Fibroblast of lung (primary cell): ENCODE measurements around the gene CIB4. TPM values are rescaled to one million over a fixed set of nuclear protein-coding genes. Genes with fewer than 3 reads are reported as not detected.

Source experiments
- DNase-seq, 2 donors: peaks; one replicate each; pipeline versions ENCODE4 v3.0.0 to v3.0.0-alpha.2; 2010; ENCODE audit warnings: low read depth in 2 of 2
- H2AFZ ChIP-seq: 2 replicates; pipeline ENCODE4 v1.5.1; 2012; ENCODE audit warnings: low read length, control low read depth, inconsistent platforms
- H3K27ac ChIP-seq: 2 replicates; pipeline ENCODE4 v1.5.1; 2011; ENCODE audit warnings: low read length, control low read depth; ENCODE audit not compliant: insufficient read depth
- H3K27me3 ChIP-seq: 2 replicates; pipeline ENCODE4 v1.5.1; 2011; ENCODE audit warnings: mild to moderate bottlenecking, low read length; ENCODE audit not compliant: control insufficient read depth, insufficient read depth
- H3K36me3 ChIP-seq: 2 replicates; pipeline ENCODE4 v1.5.1; 2011; ENCODE audit warnings: low read length; ENCODE audit not compliant: control insufficient read depth, insufficient read depth
- H3K4me1 ChIP-seq: 2 replicates; pipeline ENCODE4 v1.5.1; 2011; ENCODE audit warnings: low read length; ENCODE audit not compliant: control insufficient read depth, insufficient read depth; ENCODE audit errors: extremely low read depth
- H3K4me2 ChIP-seq: 2 replicates; pipeline ENCODE4 v1.5.1; 2011; ENCODE audit warnings: low read length, control low read depth; ENCODE audit not compliant: insufficient read depth; ENCODE audit errors: extremely low read depth
- H3K4me3 ChIP-seq, 4 experiments: fragments of 200-600 bp in 1 of 4; sonication (generic) in 1 of 4; replicated peaks in 1 of 4; 2 replicates each; pipeline ENCODE4 v1.5.1; 2011 to 2016; ENCODE audit warnings: low read length in 4 of 4, low read depth in 3 of 4, mild to moderate bottlenecking in 3 of 4, control low read depth in 2 of 4, inconsistent platforms in 1 of 4, mixed read lengths in 1 of 4; ENCODE audit not compliant: insufficient read depth in 1 of 4; ENCODE audit errors: control extremely low read depth in 1 of 4
- H3K79me2 ChIP-seq: 2 replicates; pipeline ENCODE4 v1.5.1; 2012; ENCODE audit warnings: mild to moderate bottlenecking, low read length, inconsistent platforms; ENCODE audit not compliant: control insufficient read depth, insufficient read depth
- H3K9ac ChIP-seq: 2 replicates; pipeline ENCODE4 v1.5.1; 2011; ENCODE audit warnings: mild to moderate bottlenecking, low read length, control low read depth; ENCODE audit not compliant: insufficient read depth
- H3K9me3 ChIP-seq: 2 replicates; pipeline ENCODE4 v1.5.1; 2012; ENCODE audit warnings: low read depth, low read length; ENCODE audit not compliant: control insufficient read depth, insufficient read depth
- H4K20me1 ChIP-seq: 2 replicates; pipeline ENCODE4 v1.5.1; 2011; ENCODE audit warnings: low read length; ENCODE audit not compliant: control insufficient read depth, insufficient read depth; ENCODE audit errors: extremely low read depth
- EZH2 ChIP-seq: IDR thresholded peaks from 2 replicates; pipeline ENCODE4 v1.5.1; 2012; ENCODE audit warnings: low read length, control low read depth, mild to moderate bottlenecking; ENCODE audit errors: missing control alignments
- polyA plus RNA-seq, 2 donors: library from polyadenylated mRNA; depleted of rRNA in 1 of 2; stranded (reverse) in 1 of 2; unstranded in 1 of 2; fragments of >200 nt; gene quantifications; 2 replicates each; pipeline ENCODE4 v1.2.1, GENCODE V29; 2011 to 2012; ENCODE audit warnings: missing spikeins in 1 of 2
- total RNA-seq: library from RNA; depleted of rRNA; stranded (reverse); fragments of >200 nt; gene quantifications from 2 replicates; pipeline ENCODE4 v1.2.1, GENCODE V29; 2014
- TF ChIP-seq, protein P1 (sequence below), 2 donors: IDR thresholded peaks in 1 of 2; conservative IDR thresholded peaks in 1 of 2; 1 replicate in 1 of 2; 2 replicates in 1 of 2; pipeline ENCODE4 v1.5.1; 2011 to 2012; ENCODE audit warnings: low read length in 2 of 2, control low read depth in 1 of 2, inconsistent platforms in 1 of 2, low read depth in 1 of 2, mild to moderate bottlenecking in 1 of 2

CIB4 gene
- total and polyA plus RNA-seq, 2 donors (not counting 1 experiment from before 2014, with no cell fraction given) = not detected

DNA sequence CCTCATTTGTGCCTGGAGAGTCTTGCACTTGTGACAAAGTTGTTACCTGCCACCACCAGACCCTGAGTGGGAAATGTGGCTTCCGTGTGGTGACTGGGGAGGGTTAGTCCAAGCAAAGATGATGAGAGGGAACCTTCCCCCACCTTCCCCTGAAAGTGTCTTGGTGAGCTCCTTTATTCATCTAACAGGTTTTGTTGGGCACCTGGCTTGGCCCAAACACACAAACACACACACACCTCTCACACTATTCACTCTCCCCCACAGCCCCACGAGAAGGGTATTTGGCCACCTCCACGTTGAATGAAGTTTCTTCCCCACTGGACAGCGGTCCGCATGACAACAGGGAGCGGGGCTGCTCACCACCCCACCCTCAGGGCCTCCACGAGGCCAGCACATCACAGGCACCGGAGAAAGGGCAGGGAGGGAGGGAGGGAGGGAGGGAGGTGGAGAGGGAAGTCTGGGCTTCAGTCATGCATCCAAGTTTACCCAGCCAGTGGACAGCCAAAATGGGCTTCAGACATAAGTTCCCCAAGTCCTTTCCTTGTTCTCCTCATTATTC is 1.4 kb downstream of the CIB4 start:
- Histone ChIP-seq H3K36me3 (no peaks in the 10 kb centered on the region), H3K4me3 (no peak overlapping the region), H3K4me2 (no peak overlapping the region), H3K27me3 (peaks cover 24% of the 10 kb centered on the region), H3K27ac (no peak overlapping the region), H3K9ac (no peak overlapping the region), H3K4me1 (no peaks in the 10 kb centered on the region), H4K20me1 (no peaks in the 10 kb centered on the region), H3K79me2 (no peaks in the 10 kb centered on the region), H2AFZ (no peak overlapping the region), H3K9me3 (no peaks in the 10 kb centered on the region)
- DNase-seq = no peak
- TF ChIP-seq, protein P1, sequence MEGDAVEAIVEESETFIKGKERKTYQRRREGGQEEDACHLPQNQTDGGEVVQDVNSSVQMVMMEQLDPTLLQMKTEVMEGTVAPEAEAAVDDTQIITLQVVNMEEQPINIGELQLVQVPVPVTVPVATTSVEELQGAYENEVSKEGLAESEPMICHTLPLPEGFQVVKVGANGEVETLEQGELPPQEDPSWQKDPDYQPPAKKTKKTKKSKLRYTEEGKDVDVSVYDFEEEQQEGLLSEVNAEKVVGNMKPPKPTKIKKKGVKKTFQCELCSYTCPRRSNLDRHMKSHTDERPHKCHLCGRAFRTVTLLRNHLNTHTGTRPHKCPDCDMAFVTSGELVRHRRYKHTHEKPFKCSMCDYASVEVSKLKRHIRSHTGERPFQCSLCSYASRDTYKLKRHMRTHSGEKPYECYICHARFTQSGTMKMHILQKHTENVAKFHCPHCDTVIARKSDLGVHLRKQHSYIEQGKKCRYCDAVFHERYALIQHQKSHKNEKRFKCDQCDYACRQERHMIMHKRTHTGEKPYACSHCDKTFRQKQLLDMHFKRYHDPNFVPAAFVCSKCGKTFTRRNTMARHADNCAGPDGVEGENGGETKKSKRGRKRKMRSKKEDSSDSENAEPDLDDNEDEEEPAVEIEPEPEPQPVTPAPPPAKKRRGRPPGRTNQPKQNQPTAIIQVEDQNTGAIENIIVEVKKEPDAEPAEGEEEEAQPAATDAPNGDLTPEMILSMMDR (conservative IDR thresholded peaks at IDR 0.05 in 1 of 2, IDR thresholded peaks at IDR 0.05 in 1 of 2; ENCODE audit: low read depth in 1 of 2, low read length in 2 of 2) = no peak
- no peak for TF ChIP-seq EZH2

DNA sequence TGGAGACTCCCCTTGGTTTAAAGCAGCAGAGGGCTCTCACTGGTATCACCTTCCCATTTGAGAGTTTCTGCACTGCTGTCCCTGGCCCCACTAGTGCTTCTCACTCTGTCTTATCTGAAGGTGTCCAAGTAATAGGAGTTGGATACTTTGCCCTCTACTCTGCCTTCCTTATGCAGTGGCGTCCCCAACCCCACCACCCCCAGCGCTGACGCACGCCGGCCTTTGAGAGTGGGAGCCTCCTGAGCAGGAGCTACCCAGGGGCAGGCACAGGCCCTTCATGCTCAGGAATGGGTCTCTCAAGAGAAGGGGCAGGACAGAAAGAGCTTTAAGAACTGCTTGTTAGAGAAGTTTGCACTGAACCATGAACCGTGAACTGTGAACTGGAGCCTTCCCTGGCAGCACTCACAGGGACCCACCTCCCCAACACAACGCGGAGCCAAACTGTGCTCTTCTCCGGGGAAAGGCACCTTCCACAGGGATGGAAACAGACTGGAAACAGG is 3.3 kb downstream of the CIB4 start:
- Histone ChIP-seq H3K36me3 (no peaks in the 10 kb centered on the region), H3K9ac (no peak overlapping the region), H3K4me2 (no peak overlapping the region), H2AFZ (no peak overlapping the region), H3K79me2 (no peaks in the 10 kb centered on the region), H3K4me3 (no peak overlapping the region), H3K4me1 (no peaks in the 10 kb centered on the region), H3K27ac (no peak overlapping the region), H3K9me3 (no peaks in the 10 kb centered on the region), H4K20me1 (no peaks in the 10 kb centered on the region), H3K27me3 (peaks cover 23% of the 10 kb centered on the region)
- no peak for DNase-seq
- TF ChIP-seq EZH2 = no peak
- TF ChIP-seq, protein P1 (conservative IDR thresholded peaks at IDR 0.05 in 1 of 2, IDR thresholded peaks at IDR 0.05 in 1 of 2; ENCODE audit: low read depth in 1 of 2, low read length in 2 of 2) = no peak

DNA sequence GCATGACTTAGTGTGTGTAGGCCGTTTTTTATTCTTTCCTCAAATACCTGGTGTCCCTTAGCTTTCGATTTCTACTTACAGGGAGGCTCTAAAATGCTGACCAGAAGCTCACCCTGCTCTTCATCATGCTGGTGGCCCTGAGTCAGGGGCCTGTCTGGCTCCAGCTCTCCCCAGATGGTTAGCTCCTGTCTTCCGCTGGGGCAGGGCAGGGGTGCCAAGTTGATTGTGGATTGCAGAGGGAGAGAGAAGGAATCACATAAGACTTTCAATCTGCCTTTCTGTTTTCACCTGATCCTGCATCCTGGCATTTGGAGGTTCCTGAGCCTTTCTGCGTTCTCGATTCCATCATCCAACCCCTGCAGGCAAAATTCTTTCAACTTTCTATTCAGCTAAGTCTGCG is 4.2 kb downstream of the CIB4 start:
- Histone ChIP-seq H3K9ac (no peak overlapping the region), H3K79me2 (no peaks in the 10 kb centered on the region), H3K27me3 (peaks cover 20% of the 10 kb centered on the region), H2AFZ (no peak overlapping the region), H4K20me1 (no peaks in the 10 kb centered on the region), H3K27ac (no peak overlapping the region), H3K36me3 (no peaks in the 10 kb centered on the region), H3K4me3 (no peak overlapping the region), H3K4me2 (no peak overlapping the region), H3K9me3 (no peaks in the 10 kb centered on the region), H3K4me1 (no peaks in the 10 kb centered on the region)
- no peak for DNase-seq
- TF ChIP-seq EZH2 = no peak
- TF ChIP-seq, protein P1 (conservative IDR thresholded peaks at IDR 0.05 in 1 of 2, IDR thresholded peaks at IDR 0.05 in 1 of 2; ENCODE audit: low read depth in 1 of 2, low read length in 2 of 2) = no peak
